Measurements from ENCODE around the gene PPP4R2.
"Not testable (repeated sequence)": the region's sequence is repeated elsewhere in the genome, so short reads cannot be mapped to it uniquely, and the experiment has no call there.

Gene PPP4R2

GRCh38 chr3:73029321-73029796 lies 32.7 kb downstream of the PPP4R2 start:
- DNase-seq, result no peak

- no peak for DNase-seq
These were observed 33.5 kb downstream of the PPP4R2 start for GRCh38 chr3:73030073-73030597.

GRCh38 chr3:73031573-73032103 lies 35.0 kb downstream of the PPP4R2 start:
- no peak for DNase-seq

- DNase-seq, result no peak
These were observed 40.3 kb downstream of the PPP4R2 start for GRCh38 chr3:73036694-73037591.

GRCh38 chr3:73041537-73041936 lies 44.9 kb downstream of the PPP4R2 start:
- DNase-seq, result no peak

- no peak for DNase-seq
These were observed 46.8 kb downstream of the PPP4R2 start for GRCh38 chr3:73043414-73043813.

- no peak for DNase-seq
These were observed 48.8 kb downstream of the PPP4R2 start for GRCh38 chr3:73045391-73045790.

- no peak for DNase-seq
These were observed 49.6 kb downstream of the PPP4R2 start for GRCh38 chr3:73046195-73046594.

- no peak for DNase-seq
These were observed 52.7 kb downstream of the PPP4R2 start for GRCh38 chr3:73049319-73049718.

GRCh38 chr3:73052857-73053256 lies 56.2 kb downstream of the PPP4R2 start:
- DNase-seq, result no peak

- no peak for DNase-seq
These were observed 59.0 kb downstream of the PPP4R2 start for GRCh38 chr3:73055583-73055982.

GRCh38 chr3:73056014-73056844 lies 59.6 kb downstream of the PPP4R2 start:
- no peak for DNase-seq

GRCh38 chr3:73056845-73057150 lies 60.2 kb downstream of the PPP4R2 start:
- DNase-seq, result no peak

- no peak for DNase-seq
These were observed 63.7 kb downstream of the PPP4R2 start for GRCh38 chr3:73060302-73060723.

- DNase-seq, result no peak
These were observed 64.8 kb downstream of the PPP4R2 start, which contains the start of gene EBLN2 for GRCh38 chr3:73061416-73061815. Gene EBLN2 (plus strand): TSS chr3:73061659. CDS start chr3:73062082, 423 bp downstream.

- DNase-seq, result not testable (repeated sequence)
These were observed 69.6 kb downstream of the PPP4R2 start for GRCh38 chr3:73066243-73066642.

GRCh38 chr3:73068419-73068818 lies 71.8 kb downstream of the PPP4R2 start:
- DNase-seq, result no peak

GRCh38 chr3:73069187-73069586 lies 72.6 kb downstream of the PPP4R2 start:
- DNase-seq, result no peak

GRCh38 chr3:73069775-73070444 lies 73.3 kb downstream of the PPP4R2 start:
- no peak for DNase-seq

- DNase-seq, result no peak
These were observed 74.3 kb downstream of the PPP4R2 start for GRCh38 chr3:73070675-73071575.

- DNase-seq, result no peak
These were observed 75.3 kb downstream of the PPP4R2 start for GRCh38 chr3:73071952-73072351.

GRCh38 chr3:73072634-73073033 lies 76.0 kb downstream of the PPP4R2 start:
- DNase-seq, result no peak
